HL-60 (cell line): ENCODE data around the gene QSOX2.

Experiments used
- DNase-seq, 2 experiments: peaks; one replicate each; pipeline ENCODE4 v3.0.0-alpha.2; 2010 to 2020; ENCODE audit warnings: low read depth in 1 of 2, low spot score in 1 of 2
- H3K27ac ChIP-seq: fragments of 250-450 bp; sonication (Bioruptor Pico); replicated peaks from 2 replicates; pipeline ENCODE4 v1.5.1; 2020; ENCODE audit warnings: mild to moderate bottlenecking, moderate library complexity
- H3K27me3 ChIP-seq: fragments of 250-450 bp; sonication (Bioruptor Pico); 2 replicates; pipeline ENCODE4 v1.5.1; 2021; ENCODE audit warnings: mild to moderate bottlenecking, moderate library complexity; ENCODE audit not compliant: insufficient read depth, poor library complexity, severe bottlenecking
- H3K4me3 ChIP-seq: replicated peaks from 2 replicates; pipeline ENCODE4 v1.5.1; 2011; ENCODE audit warnings: mild to moderate bottlenecking, control low read depth, low read length; ENCODE audit not compliant: insufficient read depth
- CTCF ChIP-seq: IDR thresholded peaks from one replicate; pipeline ENCODE4 v1.5.1; 2011; ENCODE audit warnings: low read length, control low read depth, inconsistent platforms; ENCODE audit not compliant: insufficient read depth
- GABPA ChIP-seq: IDR thresholded peaks from 2 replicates; pipeline ENCODE4 v1.6.1; 2012; ENCODE audit warnings: low read depth
- POLR2AphosphoS5 ChIP-seq: IDR thresholded peaks from 2 replicates; pipeline ENCODE4 v1.6.1; 2012; ENCODE audit warnings: low read depth
- REST ChIP-seq: IDR thresholded peaks from 2 replicates; pipeline ENCODE4 v1.6.1; 2012; ENCODE audit warnings: low read depth; ENCODE audit not compliant: insufficient replicate concordance
- SPI1 ChIP-seq: IDR thresholded peaks from 2 replicates; pipeline ENCODE4 v1.6.1; 2012; ENCODE audit warnings: low read depth, mild to moderate bottlenecking, borderline replicate concordance

QSOX2 gene

GRCh38 chr9:136278894-136279293 lies 33.3 kb upstream of the QSOX2 start:
- no peak overlapping the region for H3K27ac ChIP-seq
- H3K27me3 ChIP-seq, result peaks cover 13% of the 10 kb centered on the region
- DNase-seq, result no peak
- no peak overlapping the region for H3K4me3 ChIP-seq
- no peak for TF ChIP-seq POLR2AphosphoS5

- Histone ChIP-seq H3K27me3 (peaks cover 13% of the 10 kb centered on the region), H3K4me3 (no peak overlapping the region), H3K27ac (no peak overlapping the region)
- no peak for DNase-seq
- TF ChIP-seq SPI1, result no peak
- TF ChIP-seq CTCF, result no peak
- no peak for TF ChIP-seq REST
Measured at GRCh38 chr9:136278221-136278620, 32.6 kb upstream of the QSOX2 start.

GRCh38 chr9:136277746-136278145 lies 32.1 kb upstream of the QSOX2 start:
- Histone ChIP-seq H3K27me3 (peaks cover 16% of the 10 kb centered on the region), H3K27ac (no peak overlapping the region), H3K4me3 (no peak overlapping the region)
- DNase-seq, result no peak
- no peak for TF ChIP-seq REST
- TF ChIP-seq POLR2AphosphoS5, result no peak
- TF ChIP-seq CTCF, result no peak
- no peak for TF ChIP-seq SPI1
- TF ChIP-seq GABPA, result no peak

- TF ChIP-seq REST (no peak), POLR2AphosphoS5 (no peak), CTCF (no peak), GABPA (no peak), SPI1 (no peak)
- peaks cover 16% of the 10 kb centered on the region for H3K27me3 ChIP-seq
- no peak for DNase-seq
Measured at GRCh38 chr9:136276716-136277115, 31.1 kb upstream of the QSOX2 start.

More at GRCh38 chr9:136276716-136277115, 31.1 kb upstream of the QSOX2 start:
- Histone ChIP-seq H3K27ac (no peak overlapping the region), H3K4me3 (no peak overlapping the region)
